ENCODE results near the gene MED13L.

The MED13L gene

GRCh38 chr12:116182359-116183063 is 95.0 kb downstream of the MED13L start:
- no peak for DNase-seq (ENCODE audit: low read depth)

GRCh38 chr12:116180448-116180847 is 97.0 kb downstream of the MED13L start:
- DNase-seq (ENCODE audit: low read depth) = no peak

- no peak for DNase-seq (ENCODE audit: low read depth)
Measured at GRCh38 chr12:116179384-116179783, 98.1 kb downstream of the MED13L start.

GRCh38 chr12:116177017-116177416 is 100.5 kb downstream of the MED13L start:
- no peak for DNase-seq (ENCODE audit: low read depth)

GRCh38 chr12:116174904-116175303 is 102.6 kb downstream of the MED13L start:
- no peak for DNase-seq (ENCODE audit: low read depth)

- no peak for DNase-seq (ENCODE audit: low read depth)
Measured at GRCh38 chr12:116174006-116174405, 103.5 kb downstream of the MED13L start.

GRCh38 chr12:116172224-116172849 is 105.2 kb downstream of the MED13L start:
- DNase-seq (ENCODE audit: low read depth) = no peak

- DNase-seq (ENCODE audit: low read depth) = no peak
Measured at GRCh38 chr12:116171549-116171948, 105.9 kb downstream of the MED13L start.

- no peak for DNase-seq (ENCODE audit: low read depth)
Measured at GRCh38 chr12:116169071-116169470, 108.4 kb downstream of the MED13L start.

- no peak for DNase-seq (ENCODE audit: low read depth)
Measured at GRCh38 chr12:116166306-116166705, 111.2 kb downstream of the MED13L start.

GRCh38 chr12:116165036-116165425 is 112.5 kb downstream of the MED13L start:
- DNase-seq (ENCODE audit: low read depth) = no peak

- no peak for DNase-seq (ENCODE audit: low read depth)
Measured at GRCh38 chr12:116164250-116165035, 113.0 kb downstream of the MED13L start.

- no peak for DNase-seq (ENCODE audit: low read depth)
Measured at GRCh38 chr12:116162071-116162470, 115.4 kb downstream of the MED13L start.

GRCh38 chr12:116161588-116161987 is 115.9 kb downstream of the MED13L start:
- no peak for DNase-seq (ENCODE audit: low read depth)

GRCh38 chr12:116160883-116161458 is 116.5 kb downstream of the MED13L start:
- DNase-seq (ENCODE audit: low read depth) = no peak

GRCh38 chr12:116160231-116160630 is 117.3 kb downstream of the MED13L start:
- DNase-seq (ENCODE audit: low read depth) = no peak

- no peak for DNase-seq (ENCODE audit: low read depth)
Measured at GRCh38 chr12:116159593-116160200, 117.8 kb downstream of the MED13L start.

GRCh38 chr12:116159175-116159574 is 118.3 kb downstream of the MED13L start:
- DNase-seq (ENCODE audit: low read depth) = no peak

- DNase-seq (ENCODE audit: low read depth) = no peak
Measured at GRCh38 chr12:116157845-116158267, 119.6 kb downstream of the MED13L start.

- DNase-seq (ENCODE audit: low read depth) = no peak
Measured at GRCh38 chr12:116156614-116157013, 120.9 kb downstream of the MED13L start.

- DNase-seq (ENCODE audit: low read depth) = no peak
Measured at GRCh38 chr12:116155383-116155782, 122.1 kb downstream of the MED13L start.

- DNase-seq (ENCODE audit: low read depth) = no peak
Measured at GRCh38 chr12:116153983-116154382, 123.5 kb downstream of the MED13L start.

Measured in activated T-cell treated with anti-CD3 and anti-CD28 coated beads for 1 hour (primary cell).